ENCODE data around the gene NT5C3B.
"Not testable (repeated sequence)": the region's sequence is repeated elsewhere in the genome, so short reads cannot be mapped to it uniquely, and the experiment has no call there.

The NT5C3B gene

DNA sequence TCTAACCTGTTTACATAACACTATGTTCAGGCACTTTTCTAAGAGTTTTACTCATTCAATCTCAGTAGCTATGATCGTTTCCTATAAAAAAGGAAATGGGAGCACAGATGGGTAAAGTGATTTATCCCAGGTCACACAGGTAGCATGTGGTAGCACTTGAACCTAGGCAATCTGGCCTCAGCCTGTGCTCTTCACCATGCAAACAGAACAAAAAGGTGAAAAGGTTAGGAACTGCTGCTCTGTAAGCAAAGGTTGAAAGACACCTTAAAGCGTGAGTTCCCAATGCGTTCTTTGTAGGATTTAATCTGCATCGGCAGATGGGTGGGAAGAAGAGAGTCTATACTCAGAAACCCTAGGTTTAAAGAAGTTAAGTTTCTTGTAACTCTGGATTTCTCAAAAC, 44.1 kb upstream of the NT5C3B start:
- H3K4me2 ChIP-seq (ENCODE audit: low read depth, low read length, poor library complexity, severe bottlenecking): no peak overlapping the region

DNA sequence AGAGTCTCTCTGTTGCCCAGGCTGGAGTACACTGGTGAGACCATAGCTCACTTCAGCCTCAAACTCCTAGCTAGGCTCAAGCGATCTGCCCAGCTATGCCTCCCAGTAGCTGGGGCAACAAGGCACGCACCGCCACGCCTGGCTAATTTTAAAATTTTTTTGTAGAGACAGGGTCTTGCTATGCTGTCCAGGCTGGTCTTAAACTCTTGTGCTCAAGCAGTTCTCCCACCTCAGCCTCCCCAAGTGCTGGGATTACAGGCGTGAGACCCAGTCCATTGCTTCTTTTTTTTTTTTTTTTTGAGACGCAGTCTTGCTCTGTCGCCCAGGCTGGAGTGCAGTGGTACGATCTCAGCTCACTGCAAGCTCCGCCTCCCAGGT, 38.2 kb upstream of the NT5C3B start:
- not testable (repeated sequence) for H3K79me2 ChIP-seq (ENCODE audit: insufficient read depth, low read length); H3K9ac ChIP-seq (ENCODE audit: low read length); H3K9me2 ChIP-seq (replicated peaks; ENCODE audit: insufficient read depth, low read length); H3K27ac ChIP-seq (ENCODE audit: low read depth, low read length); H3K9me3 ChIP-seq (ENCODE audit: insufficient read depth, low read length); H3K4me3 ChIP-seq (ENCODE audit: insufficient read depth, low read length, poor library complexity, severe bottlenecking); H3K4me2 ChIP-seq (ENCODE audit: low read depth, low read length, poor library complexity, severe bottlenecking); H3K27me3 ChIP-seq (ENCODE audit: low read length); H4K20me1 ChIP-seq (ENCODE audit: low read depth, low read length); H2AFZ ChIP-seq (ENCODE audit: low read depth, low read length, severe bottlenecking); H3F3A ChIP-seq (ENCODE audit: insufficient read depth)
- H3K36me3 ChIP-seq (ENCODE audit: low read length): peaks cover 14% of the 10 kb centered on the region

More for the DNA sequence above, 44.1 kb upstream of the NT5C3B start:
- TF ChIP-seq EZH2phosphoT487 (conservative IDR thresholded peaks at IDR 0.05; ENCODE audit: low read length): no peak
- TF ChIP-seq, protein P1, sequence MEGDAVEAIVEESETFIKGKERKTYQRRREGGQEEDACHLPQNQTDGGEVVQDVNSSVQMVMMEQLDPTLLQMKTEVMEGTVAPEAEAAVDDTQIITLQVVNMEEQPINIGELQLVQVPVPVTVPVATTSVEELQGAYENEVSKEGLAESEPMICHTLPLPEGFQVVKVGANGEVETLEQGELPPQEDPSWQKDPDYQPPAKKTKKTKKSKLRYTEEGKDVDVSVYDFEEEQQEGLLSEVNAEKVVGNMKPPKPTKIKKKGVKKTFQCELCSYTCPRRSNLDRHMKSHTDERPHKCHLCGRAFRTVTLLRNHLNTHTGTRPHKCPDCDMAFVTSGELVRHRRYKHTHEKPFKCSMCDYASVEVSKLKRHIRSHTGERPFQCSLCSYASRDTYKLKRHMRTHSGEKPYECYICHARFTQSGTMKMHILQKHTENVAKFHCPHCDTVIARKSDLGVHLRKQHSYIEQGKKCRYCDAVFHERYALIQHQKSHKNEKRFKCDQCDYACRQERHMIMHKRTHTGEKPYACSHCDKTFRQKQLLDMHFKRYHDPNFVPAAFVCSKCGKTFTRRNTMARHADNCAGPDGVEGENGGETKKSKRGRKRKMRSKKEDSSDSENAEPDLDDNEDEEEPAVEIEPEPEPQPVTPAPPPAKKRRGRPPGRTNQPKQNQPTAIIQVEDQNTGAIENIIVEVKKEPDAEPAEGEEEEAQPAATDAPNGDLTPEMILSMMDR (IDR thresholded peaks at IDR 0.05; ENCODE audit: insufficient read depth, low read length, poor library complexity, severe bottlenecking): no peak
- Histone ChIP-seq H3K9ac (ENCODE audit: low read length) (no peak overlapping the region), H3K27ac (ENCODE audit: low read depth, low read length) (no peak overlapping the region), H3K9me3 (ENCODE audit: insufficient read depth, low read length) (no peaks in the 10 kb centered on the region), H3K79me2 (ENCODE audit: insufficient read depth, low read length) (no peaks in the 10 kb centered on the region; the same call in 1 of the 2 replicates), H4K20me1 (ENCODE audit: low read depth, low read length) (no peaks in the 10 kb centered on the region), H3K36me3 (ENCODE audit: low read length) (peaks cover 35% of the 10 kb centered on the region), H3F3A (ENCODE audit: insufficient read depth) (no peaks in the 10 kb centered on the region), H3K4me3 (ENCODE audit: insufficient read depth, low read length, poor library complexity, severe bottlenecking) (no peak overlapping the region), H3K9me2 (replicated peaks; ENCODE audit: insufficient read depth, low read length) (no peaks in the 10 kb centered on the region), H3K27me3 (ENCODE audit: low read length) (no peaks in the 10 kb centered on the region), H2AFZ (ENCODE audit: low read depth, low read length, severe bottlenecking) (no peak overlapping the region)

DNA sequence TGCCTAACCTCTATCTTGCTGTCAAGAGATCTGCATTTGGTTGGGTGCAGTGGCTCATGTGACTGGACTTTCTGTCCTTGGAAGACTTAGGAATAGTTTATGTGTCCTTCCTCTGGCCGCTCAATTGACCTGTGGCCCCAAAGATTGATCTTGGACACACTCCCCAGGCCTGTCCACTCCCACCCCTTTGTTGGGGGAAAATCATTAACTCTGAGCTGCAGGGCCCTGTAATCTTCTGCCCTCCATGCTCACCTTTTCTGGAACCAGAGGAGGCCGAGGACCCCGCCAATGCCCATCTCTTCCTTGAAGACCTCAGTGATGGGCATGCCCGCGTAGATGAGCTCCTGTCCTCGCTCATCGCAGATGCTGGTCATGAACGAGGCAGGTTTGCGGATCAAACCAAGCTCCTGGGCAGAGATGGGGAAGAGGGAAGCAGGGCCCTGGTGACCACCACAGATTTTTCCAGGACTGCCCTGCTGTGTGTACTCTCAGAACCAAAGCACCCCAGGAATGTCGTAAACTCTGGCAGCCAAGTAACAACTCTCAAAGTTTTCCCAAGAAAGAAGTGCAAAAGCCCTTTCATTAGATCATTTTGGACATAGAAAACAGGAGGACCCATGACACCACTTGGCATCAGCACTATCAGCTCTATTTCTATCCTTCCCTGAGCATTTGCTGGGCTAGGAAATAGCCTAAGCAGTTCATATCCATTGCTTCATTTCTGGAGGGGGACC, 37.7 kb upstream of the NT5C3B start:
- H3K4me2 ChIP-seq (ENCODE audit: low read depth, low read length, poor library complexity, severe bottlenecking): no peak overlapping the region
- peaks cover 6% of the 10 kb centered on the region for H3F3A ChIP-seq (ENCODE audit: insufficient read depth)
- no peak overlapping the region for H2AFZ ChIP-seq (ENCODE audit: low read depth, low read length, severe bottlenecking)
- TF ChIP-seq EZH2phosphoT487 (conservative IDR thresholded peaks at IDR 0.05; ENCODE audit: low read length): no peak
- TF ChIP-seq, protein P1 (IDR thresholded peaks at IDR 0.05; ENCODE audit: insufficient read depth, low read length, poor library complexity, severe bottlenecking): no peak
- no peaks in the 10 kb centered on the region for H4K20me1 ChIP-seq (ENCODE audit: low read depth, low read length)
- H3K36me3 ChIP-seq (ENCODE audit: low read length): peaks cover 16% of the 10 kb centered on the region
- H3K9me3 ChIP-seq (ENCODE audit: insufficient read depth, low read length): no peaks in the 10 kb centered on the region
- no peaks in the 10 kb centered on the region for H3K27me3 ChIP-seq (ENCODE audit: low read length)
- no peak overlapping the region for H3K27ac ChIP-seq (ENCODE audit: low read depth, low read length)
- no peak overlapping the region for H3K4me3 ChIP-seq (ENCODE audit: insufficient read depth, low read length, poor library complexity, severe bottlenecking)
- H3K9ac ChIP-seq (ENCODE audit: low read length): no peak overlapping the region
- H3K9me2 ChIP-seq (replicated peaks; ENCODE audit: insufficient read depth, low read length): no peaks in the 10 kb centered on the region
- no peaks in the 10 kb centered on the region for H3K79me2 ChIP-seq (ENCODE audit: insufficient read depth, low read length)

DNA sequence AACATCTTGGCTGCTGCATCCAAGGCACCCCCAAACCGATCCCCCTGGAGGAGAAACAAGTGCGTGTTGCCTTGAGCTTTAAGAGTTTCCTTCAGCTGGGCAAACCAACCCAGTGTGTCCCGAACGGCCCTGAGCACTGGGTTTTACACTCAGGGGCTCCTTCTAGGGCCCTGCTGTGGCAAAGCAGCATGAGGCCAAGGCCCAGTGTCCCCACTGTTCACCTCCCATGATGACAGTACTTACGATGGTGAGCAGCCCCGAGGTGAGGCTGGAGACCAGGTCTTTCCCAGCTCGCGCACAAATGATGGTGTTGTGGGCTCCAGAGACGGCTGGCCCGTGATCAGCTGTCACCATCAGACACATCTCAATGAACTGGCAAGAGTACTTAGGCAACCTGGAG, 35.8 kb upstream of the NT5C3B start:
- H3K27ac ChIP-seq (ENCODE audit: low read depth, low read length): no peak overlapping the region
- no peak overlapping the region for H3K4me2 ChIP-seq (ENCODE audit: low read depth, low read length, poor library complexity, severe bottlenecking)
- H2AFZ ChIP-seq (ENCODE audit: low read depth, low read length, severe bottlenecking): no peak overlapping the region
- H3K79me2 ChIP-seq (ENCODE audit: insufficient read depth, low read length): no peaks in the 10 kb centered on the region
- TF ChIP-seq, protein P1 (IDR thresholded peaks at IDR 0.05; ENCODE audit: insufficient read depth, low read length, poor library complexity, severe bottlenecking): no peak
- no peak for TF ChIP-seq EZH2phosphoT487 (conservative IDR thresholded peaks at IDR 0.05; ENCODE audit: low read length)
- H4K20me1 ChIP-seq (ENCODE audit: low read depth, low read length): no peaks in the 10 kb centered on the region
- peaks cover 19% of the 10 kb centered on the region for H3F3A ChIP-seq (ENCODE audit: insufficient read depth)
- no peaks in the 10 kb centered on the region for H3K9me2 ChIP-seq (replicated peaks; ENCODE audit: insufficient read depth, low read length)
- H3K9ac ChIP-seq (ENCODE audit: low read length): no peak overlapping the region
- H3K27me3 ChIP-seq (ENCODE audit: low read length): no peaks in the 10 kb centered on the region
- H3K4me3 ChIP-seq (ENCODE audit: insufficient read depth, low read length, poor library complexity, severe bottlenecking): no peak overlapping the region
- peaks cover 14% of the 10 kb centered on the region; the same call in 1 of the 2 replicates for H3K36me3 ChIP-seq (ENCODE audit: low read length)
- no peaks in the 10 kb centered on the region for H3K9me3 ChIP-seq (ENCODE audit: insufficient read depth, low read length)
